ENCODE data around the gene SLCO1B1.

DNA sequence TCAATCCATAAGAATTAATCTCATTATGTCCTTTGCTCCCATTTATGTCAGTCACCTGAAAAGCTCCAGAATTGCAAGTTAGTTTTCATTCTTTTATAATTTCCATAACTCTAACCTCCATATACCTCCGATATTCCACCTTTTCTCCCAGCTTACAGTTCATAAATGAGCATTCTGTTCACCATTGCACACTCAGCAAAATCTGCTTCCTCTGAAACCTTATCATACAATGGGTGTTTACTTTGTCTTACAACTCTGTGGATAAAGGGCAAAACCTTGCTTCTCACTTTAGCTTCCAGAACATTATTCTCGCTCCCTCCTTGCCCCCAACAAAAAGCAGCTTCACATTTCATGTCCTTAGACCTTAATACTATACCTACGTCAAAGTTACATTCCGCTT is 19.3 kb upstream of the SLCO1B1 start:
- no peak for TF ChIP-seq POLR2AphosphoS5 (IDR thresholded peaks at IDR 0.05)
- TF ChIP-seq, protein P1, sequence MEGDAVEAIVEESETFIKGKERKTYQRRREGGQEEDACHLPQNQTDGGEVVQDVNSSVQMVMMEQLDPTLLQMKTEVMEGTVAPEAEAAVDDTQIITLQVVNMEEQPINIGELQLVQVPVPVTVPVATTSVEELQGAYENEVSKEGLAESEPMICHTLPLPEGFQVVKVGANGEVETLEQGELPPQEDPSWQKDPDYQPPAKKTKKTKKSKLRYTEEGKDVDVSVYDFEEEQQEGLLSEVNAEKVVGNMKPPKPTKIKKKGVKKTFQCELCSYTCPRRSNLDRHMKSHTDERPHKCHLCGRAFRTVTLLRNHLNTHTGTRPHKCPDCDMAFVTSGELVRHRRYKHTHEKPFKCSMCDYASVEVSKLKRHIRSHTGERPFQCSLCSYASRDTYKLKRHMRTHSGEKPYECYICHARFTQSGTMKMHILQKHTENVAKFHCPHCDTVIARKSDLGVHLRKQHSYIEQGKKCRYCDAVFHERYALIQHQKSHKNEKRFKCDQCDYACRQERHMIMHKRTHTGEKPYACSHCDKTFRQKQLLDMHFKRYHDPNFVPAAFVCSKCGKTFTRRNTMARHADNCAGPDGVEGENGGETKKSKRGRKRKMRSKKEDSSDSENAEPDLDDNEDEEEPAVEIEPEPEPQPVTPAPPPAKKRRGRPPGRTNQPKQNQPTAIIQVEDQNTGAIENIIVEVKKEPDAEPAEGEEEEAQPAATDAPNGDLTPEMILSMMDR (IDR thresholded peaks at IDR 0.05), result no peak
- TF ChIP-seq POLR2A (IDR thresholded peaks at IDR 0.05), result no peak
- no peak for TF ChIP-seq EP300 (IDR thresholded peaks at IDR 0.05)
